K562 (cell line): Measurements from ENCODE around the gene COL28A1. TPM values are rescaled to one million over a fixed set of nuclear protein-coding genes. Genes with fewer than 3 reads are reported as not detected.

Experiments
- ATAC-seq: fragments of 200-7000 bp; cut with Tn5 transposase; 3 replicates; pipeline ENCODE4 v1.9.1; 2020; ENCODE audit warnings: moderate library complexity
- BruUV-seq: library from RNA; stranded (reverse); fragments of 400-500 nt; replicated peaks from 2 replicates; lab custom pipeline; 2021; lab: Mats Ljungman, UMichigan
- CTCF ChIA-PET: fragments of 300-600 bp; formaldehyde crosslinking; extraction: SDS; loops from one replicate; lab custom pipeline; 2021; ENCODE audit warnings: low intra/inter-chr PET ratio; lab: Yijun Ruan, JAX
- POLR2A ChIA-PET: fragments of 300-600, 350-650 bp; sonication (Branson Sonifier 250); formaldehyde crosslinking; extraction: SDS; loops from one replicate; lab custom pipeline; 2021; ENCODE audit warnings: antibody characterized with exemption, inconsistent platforms; lab: Yijun Ruan, JAX
- DNase-seq, 4 experiments: peaks; one replicate each; pipeline versions ENCODE4 v3.0.0 to v3.0.0-alpha.2; 2011 to 2018; ENCODE audit warnings: low spot score in 3 of 4, mixed read lengths in 3 of 4; ENCODE audit errors: extremely low read depth in 1 of 4
- FAIRE-seq: peaks from 2 replicates; lab custom pipeline; 2011; peaks lifted over from hg19 to GRCh38; lab: Jason Lieb, UNC
- H2AFZ ChIP-seq: 2 replicates; pipeline ENCODE4 v1.6.0; 2011; ENCODE audit warnings: low read depth, low read length, control low read depth, inconsistent platforms
- H3K27ac ChIP-seq: fragments of 200-600 bp; 3 replicates; pipeline ENCODE4 v1.8.0; 2011; ENCODE audit warnings: low read depth, mild to moderate bottlenecking, control low read depth, inconsistent platforms, low read length, moderate library complexity, mixed read lengths; ENCODE audit errors: extremely low read depth
- H3K27me3 ChIP-seq, 2 experiments: fragments of 300-600 bp in 1 of 2; 2 replicates in 1 of 2; 3 replicates in 1 of 2; pipeline versions ENCODE4 v1.6.0 to v1.8.0; 2011; ENCODE audit warnings: inconsistent platforms in 2 of 2, low read length in 2 of 2, mild to moderate bottlenecking in 1 of 2, mixed read lengths in 1 of 2, moderate library complexity in 1 of 2; ENCODE audit not compliant: control insufficient read depth in 2 of 2, insufficient read depth in 2 of 2
- H3K36me3 ChIP-seq: fragments of 300-600 bp; 3 replicates; pipeline ENCODE4 v1.8.0; 2011; ENCODE audit warnings: mild to moderate bottlenecking, low read length, inconsistent platforms; ENCODE audit not compliant: control insufficient read depth, insufficient read depth
- H3K4me1 ChIP-seq, 2 experiments: fragments of 200-600 bp in 1 of 2; replicated peaks in 1 of 2; 2 replicates in 1 of 2; 3 replicates in 1 of 2; pipeline versions ENCODE4 v1.5.1 to v1.8.0; 2011; ENCODE audit warnings: inconsistent platforms in 2 of 2, low read length in 2 of 2, mild to moderate bottlenecking in 1 of 2, mixed read lengths in 1 of 2, moderate library complexity in 1 of 2; ENCODE audit not compliant: control insufficient read depth in 2 of 2, insufficient read depth in 2 of 2
- H3K4me2 ChIP-seq: 2 replicates; pipeline ENCODE4 v1.6.1; 2011; ENCODE audit warnings: low read length, control low read depth, inconsistent platforms, mixed read lengths; ENCODE audit not compliant: insufficient read depth
- H3K4me3 ChIP-seq: fragments of 200-600 bp; sonication (generic), shearing (Covaris generic); 2 replicates; pipeline ENCODE4 v1.5.1; 2016; ENCODE audit warnings: control low read depth, inconsistent platforms
- H3K79me2 ChIP-seq: fragments of 200-600 bp; 3 replicates; pipeline ENCODE4 v1.8.0; 2011; ENCODE audit warnings: low read length, inconsistent platforms; ENCODE audit not compliant: control insufficient read depth, insufficient read depth
- H3K9ac ChIP-seq, 2 experiments: 2 replicates each; pipeline versions ENCODE4 v1.6.0 to v1.6.1; 2011; ENCODE audit warnings: low read depth in 2 of 2, low read length in 2 of 2, control low read depth in 1 of 2, inconsistent platforms in 1 of 2, mild to moderate bottlenecking in 1 of 2, mixed read lengths in 1 of 2; ENCODE audit not compliant: insufficient read depth in 1 of 2
- H3K9me1 ChIP-seq: one replicate; pipeline ENCODE4 v1.6.0; 2011; ENCODE audit warnings: inconsistent platforms, mild to moderate bottlenecking, low read length, moderate library complexity; ENCODE audit not compliant: control insufficient read depth, insufficient read depth
- H3K9me3 ChIP-seq: replicated peaks from 2 replicates; pipeline ENCODE4 v1.5.1; 2011; ENCODE audit warnings: low read depth, low read length, inconsistent platforms; ENCODE audit not compliant: control insufficient read depth, insufficient read depth
- H4K20me1 ChIP-seq: replicated peaks from 2 replicates; pipeline ENCODE4 v1.6.1; 2011; ENCODE audit warnings: low read length, inconsistent platforms, mixed read lengths; ENCODE audit not compliant: control insufficient read depth, insufficient read depth
- AFF4 ChIP-seq: sonication (generic); formaldehyde crosslinking; IDR thresholded peaks from 2 replicates; pipeline ENCODE4 v1.8.0; 2023; ENCODE audit warnings: mild to moderate bottlenecking, missing genetic modification reagents
- CEBPG ChIP-seq, 3 experiments: fragments of 200-800 bp in 1 of 3; sonication (Bioruptor generic) in 1 of 3; sonication (generic) in 1 of 3; formaldehyde crosslinking in 1 of 3; IDR thresholded peaks in 2 of 3; conservative IDR thresholded peaks in 1 of 3; 2 replicates each; pipeline versions ENCODE4 v1.6.1 to v1.8.0; 2016 to 2022; ENCODE audit warnings: missing compliant biosample characterization in 2 of 3, missing genetic modification characterization in 2 of 3, mild to moderate bottlenecking in 1 of 3, missing genetic modification reagents in 1 of 3
- L3MBTL2 ChIP-seq: fragments of 450-650 bp; IDR thresholded peaks from 2 replicates; pipeline ENCODE4 v1.6.1; 2016; ENCODE audit warnings: mild to moderate bottlenecking, moderate library complexity
- TRIM24 ChIP-seq, 2 experiments: fragments of 450-650 bp; IDR thresholded peaks; 2 replicates each; pipeline ENCODE4 v1.6.1; 2016
- WGBS: fragments of 100-300 bp; shearing (Covaris generic); methylation state at CpG from one replicate; pipeline ENCODE4 v1.1.6; 2016; ENCODE audit warnings: low coverage, mixed read lengths; ENCODE audit not compliant: insufficient coverage; ENCODE audit errors: missing lambda C conversion rate; 5-methylcytosine and 5-hydroxymethylcytosine counted together
- in situ Hi-C: fragments of 300-500 bp; cut with MboI; formaldehyde crosslinking; loops from 4 replicates; pipeline ENCODE4 v1.15.0; 2018; ENCODE audit warnings: inconsistent platforms, mixed read lengths
- intact Hi-C: fragments of 100-400 bp; cut with micrococcal nuclease; formaldehyde crosslinking; loops from 2 replicates; pipeline ENCODE4 v1.14.2; 2022
- polyA plus RNA-seq, 8 experiments: library from polyadenylated mRNA; depleted of rRNA in 4 of 8; stranded (reverse) in 5 of 8; unstranded in 3 of 8; fragments of >200 nt; fragmentation: Nextera tagmentation in 2 of 8; fragmentation: Illumina TruSeq in 1 of 8; extraction: Ambion mirVana in 2 of 8; extraction: Trizol in 1 of 8; gene quantifications; 2 replicates each; pipeline versions ENCODE4 v1.2.1 to v1.2.3, GENCODE V29; 2011 to 2014; ENCODE audit warnings: inconsistent platforms in 1 of 8, missing spikeins in 1 of 8
- total RNA-seq, 7 experiments: library from RNA; depleted of rRNA in 6 of 7; stranded (reverse); fragments of >200 nt in 6 of 7; fragmentation: Illumina TruSeq in 2 of 7; extraction: Trizol in 2 of 7; gene quantifications; 2 replicates each; pipeline versions ENCODE4 v1.2.1 to v1.2.3, GENCODE V29; 2011 to 2021; ENCODE audit warnings: low replicate concordance in 1 of 7

COL28A1 gene
- total and polyA plus RNA-seq, 9 of the 15 experiments (the other 6 are each of a cell fraction or from before 2014, with no cell fraction given): 0.03 to 0.13 (median 0.05) TPM; not detected in 3

DNA sequence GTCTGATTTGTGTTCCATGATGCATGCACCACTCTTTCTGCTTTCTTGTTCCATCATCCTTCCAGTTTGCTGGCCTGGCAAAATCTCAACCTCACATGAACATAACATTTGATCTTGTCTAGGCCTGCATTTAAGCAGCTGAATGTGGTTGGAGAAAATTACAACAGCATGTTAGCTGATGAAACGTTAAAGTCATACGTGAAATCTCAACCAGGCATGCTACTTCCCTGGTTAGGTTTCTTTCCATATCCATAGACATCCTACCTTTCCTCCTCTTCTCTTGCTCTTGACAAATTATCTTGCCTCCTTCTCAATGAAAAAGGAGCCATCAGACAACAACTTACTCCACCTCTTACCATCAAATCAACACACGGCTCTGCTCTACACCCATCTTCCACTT is 199.8 kb downstream of the COL28A1 start:
- DNase-seq: no peak
- H2AFZ ChIP-seq: no peak overlapping the region
- H3K4me2 ChIP-seq: no peak overlapping the region
- H3K9me3 ChIP-seq: no peaks in the 10 kb centered on the region
- POLR2A ChIA-PET: no interaction called here
- no peak overlapping the region for H3K9ac ChIP-seq
- H3K4me1 ChIP-seq: no peaks in the 10 kb centered on the region
- H3K36me3 ChIP-seq: no peaks in the 10 kb centered on the region
- no TSS peak for BruUV-seq
- no peaks in the 10 kb centered on the region for H4K20me1 ChIP-seq
- H3K9me1 ChIP-seq: no peaks in the 10 kb centered on the region
- H3K79me2 ChIP-seq: no peaks in the 10 kb centered on the region
- H3K4me3 ChIP-seq: no peak overlapping the region
- peaks cover 1 to 20% of the 10 kb centered on the region in 2 experiments; a peak in 2 of 5 replicates for H3K27me3 ChIP-seq
- 6% methylated on average over 3 of the region's 3 CpGs for WGBS
- TF ChIP-seq L3MBTL2: 0 out of 2 replicates have a peak, but pooled peaks have one; percentile 13
- no peak for TF ChIP-seq AFF4
- no peak for TF ChIP-seq CEBPG (CRISPR knock-in tag; IDR thresholded peaks at IDR 0.05)
- TF ChIP-seq CEBPG (tag; conservative IDR thresholded peaks at IDR 0.05 in 1 of 2, IDR thresholded peaks at IDR 0.05 in 1 of 2): peak in 1 of 2 experiments; percentile 86; a peak in 2 of 4 replicates
- peak in 1 of 2 experiments; percentile 73; a peak in 2 of 4 replicates for TF ChIP-seq TRIM24 (IDR thresholded peaks at IDR 0.05)
- TF ChIP-seq, all 486 proteins: peak for 3
- FAIRE-seq: no peak
- intact Hi-C loops (no loop called here), in situ Hi-C loops (no loop called here)
- no peak overlapping the region for H3K27ac ChIP-seq
- CTCF ChIA-PET: no interaction called here
- no peak for ATAC-seq
